C1 segment of cervical spinal cord (tissue), 14 donors: Measurements from ENCODE around the gene OSBPL8.

Source experiments
- DNase-seq, 14 donors: peaks; one replicate each; lab custom pipeline; 2025; lab: John Stamatoyannopoulos, UW

Gene OSBPL8

DNA sequence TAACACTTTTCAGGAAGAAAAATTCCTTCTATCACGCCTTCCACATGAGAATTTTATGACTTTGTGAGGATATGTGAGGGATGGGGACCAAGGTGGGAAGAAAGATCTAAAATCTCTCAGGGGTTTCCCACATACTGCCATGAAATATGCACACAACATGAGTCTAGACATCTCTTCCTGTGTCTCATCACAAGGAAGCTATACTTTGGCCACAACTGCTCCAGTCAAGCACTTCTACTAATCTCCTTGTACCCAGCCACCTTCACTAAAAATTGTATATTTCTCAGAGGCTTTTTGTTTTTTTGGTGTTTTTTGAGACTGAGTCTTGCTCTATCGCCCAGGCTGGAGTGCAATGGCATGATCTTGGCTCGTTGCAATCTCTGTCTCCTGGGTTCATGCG is 3.2 kb downstream of the OSBPL8 start:
- no peak for DNase-seq

DNA sequence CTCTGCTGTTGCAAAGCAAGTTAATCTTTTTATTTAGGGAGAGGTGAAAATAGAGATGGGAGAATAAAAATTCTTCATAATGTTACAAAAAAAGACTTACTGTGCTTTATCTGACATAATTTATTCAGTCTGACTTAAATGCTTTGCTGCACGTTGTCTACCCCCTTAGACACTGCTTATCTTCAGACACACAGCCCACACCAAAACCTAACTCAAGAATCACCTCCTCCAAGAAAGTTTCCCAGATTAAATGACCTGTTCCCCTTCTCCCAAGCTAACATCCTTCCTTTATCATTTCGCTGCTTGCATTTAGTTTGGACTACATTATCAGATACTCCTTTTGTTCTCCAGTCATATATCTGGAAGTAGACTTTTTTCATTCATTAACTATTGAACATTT is 3.8 kb downstream of the OSBPL8 start:
- DNase-seq = no peak

DNA sequence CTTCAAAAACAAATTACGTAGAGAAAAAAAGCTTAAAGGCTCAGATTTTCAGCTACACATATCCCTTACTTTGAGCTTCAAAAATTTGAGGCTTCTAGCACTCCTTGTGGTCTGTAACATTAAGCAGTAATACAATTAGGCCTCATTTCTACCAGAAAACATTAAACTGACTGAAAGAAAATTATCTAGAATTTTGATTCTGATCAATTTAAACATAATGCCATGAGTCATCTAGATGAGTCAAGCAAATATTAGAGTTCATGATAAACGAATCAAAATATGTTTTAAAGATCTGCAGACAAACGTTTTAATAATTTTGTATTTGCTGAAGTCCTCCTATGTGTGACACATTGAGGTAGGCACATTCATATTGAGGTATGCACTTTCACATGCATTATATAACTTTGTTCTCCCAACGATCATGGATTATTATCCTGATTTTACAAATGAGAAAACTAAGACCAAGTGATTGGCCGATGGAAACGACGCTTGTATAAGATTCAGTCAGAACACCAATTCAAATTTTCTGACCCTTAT is 4.3 kb downstream of the OSBPL8 start:
- no peak for DNase-seq

DNA sequence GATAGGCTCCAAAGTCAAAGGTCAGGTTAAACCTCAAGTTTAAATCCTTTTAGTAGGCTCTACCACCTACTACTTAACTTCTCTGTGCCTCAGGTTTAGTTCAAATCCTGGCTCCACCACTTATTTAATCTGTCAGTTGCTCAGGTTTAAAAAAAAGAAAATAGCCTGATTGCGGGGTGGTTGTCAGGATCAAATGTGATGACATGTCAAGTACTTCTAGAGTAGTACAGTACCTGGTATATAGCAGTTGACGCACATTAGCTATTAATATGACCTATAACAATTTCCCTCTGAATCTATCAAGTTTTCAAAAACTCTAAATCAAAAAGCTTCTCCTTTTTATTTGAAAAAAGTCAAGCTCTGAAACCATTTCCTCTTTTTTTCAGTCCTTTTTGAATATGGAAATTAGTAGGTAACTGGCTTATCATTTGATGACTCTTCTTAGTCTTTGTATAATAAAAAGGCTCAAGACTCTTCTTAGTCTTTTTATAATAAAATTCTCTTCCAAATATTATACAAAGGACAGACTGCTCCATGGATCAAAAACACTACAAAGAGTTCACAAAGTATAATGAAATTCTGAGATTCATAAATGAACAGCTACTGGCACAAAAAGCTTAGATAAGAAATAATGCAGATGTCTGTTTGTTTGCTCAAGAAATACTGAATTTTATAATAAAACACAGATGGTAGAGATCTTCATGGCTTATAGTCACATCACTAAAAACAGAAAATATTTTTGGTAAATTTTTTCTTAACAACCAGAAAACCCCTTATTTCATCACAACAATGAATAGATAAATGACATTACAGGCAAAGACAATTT is 5.0 kb downstream of the OSBPL8 start:
- no peak for DNase-seq

DNA sequence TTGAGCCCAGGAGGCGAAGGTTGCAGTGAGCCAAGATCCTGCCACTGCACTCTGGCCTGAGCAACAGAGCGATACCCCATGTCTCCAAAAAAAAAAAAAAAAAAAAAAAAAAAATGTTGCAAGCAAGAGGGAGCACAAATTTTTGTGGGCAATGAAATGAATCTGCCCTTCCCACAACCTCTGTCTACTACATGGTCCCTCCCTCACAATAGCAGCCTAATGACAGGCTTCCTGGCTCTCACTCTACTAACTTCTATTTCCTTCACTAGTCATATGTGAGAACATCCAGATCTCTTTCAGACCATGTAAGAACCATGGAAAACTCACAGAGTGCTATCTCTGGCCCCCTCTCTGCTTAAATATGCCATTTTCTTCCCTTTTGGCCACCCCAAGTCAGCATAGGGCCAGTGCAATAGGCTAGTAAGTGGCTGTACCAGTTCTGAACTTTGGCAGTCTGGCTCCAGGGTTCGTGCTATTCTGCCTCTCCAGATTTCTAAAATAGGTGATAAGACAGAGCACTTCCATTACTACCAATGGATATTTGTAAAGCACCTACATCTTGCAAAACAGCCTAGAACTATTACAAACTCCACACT is 7.1 kb downstream of the OSBPL8 start:
- no peak for DNase-seq

DNA sequence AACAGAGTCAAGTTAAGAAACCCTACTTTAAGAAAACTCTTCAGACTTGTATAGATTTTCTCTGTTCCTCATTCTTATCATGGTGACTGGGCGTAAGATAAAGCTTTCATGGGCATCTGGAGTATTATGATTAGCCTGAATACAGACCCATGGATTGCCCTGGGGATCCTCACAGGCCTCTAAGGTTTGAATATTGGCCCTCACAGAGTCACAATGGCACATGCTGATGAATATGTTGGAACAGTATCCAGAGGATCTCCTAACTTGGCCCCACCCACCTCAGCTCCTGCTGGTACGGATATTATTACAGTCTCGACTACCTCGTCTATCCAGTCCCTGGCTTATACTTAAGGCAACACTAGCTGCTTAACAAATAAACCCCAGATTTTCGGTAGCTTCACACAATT is 8.1 kb downstream of the OSBPL8 start:
- DNase-seq = no peak

DNA sequence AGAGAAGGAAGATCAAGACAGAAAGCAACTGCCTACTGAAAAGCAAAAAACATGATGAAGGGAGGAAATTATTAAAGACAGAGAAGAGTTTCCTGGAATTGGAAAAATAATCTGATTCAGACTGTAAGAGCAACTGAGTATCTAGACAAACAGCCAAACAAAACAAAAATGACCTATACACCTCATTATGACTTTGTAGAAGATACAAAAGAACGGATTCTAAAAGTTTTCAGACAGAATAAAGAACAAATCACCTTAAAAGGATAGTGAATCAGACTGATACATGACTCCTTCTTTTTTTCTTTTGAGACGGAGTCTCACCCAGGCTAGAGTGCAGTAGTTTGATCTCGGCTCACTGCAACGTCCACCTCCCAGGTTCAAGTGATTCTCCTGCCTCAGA is 10.4 kb downstream of the OSBPL8 start:
- no peak for DNase-seq

DNA sequence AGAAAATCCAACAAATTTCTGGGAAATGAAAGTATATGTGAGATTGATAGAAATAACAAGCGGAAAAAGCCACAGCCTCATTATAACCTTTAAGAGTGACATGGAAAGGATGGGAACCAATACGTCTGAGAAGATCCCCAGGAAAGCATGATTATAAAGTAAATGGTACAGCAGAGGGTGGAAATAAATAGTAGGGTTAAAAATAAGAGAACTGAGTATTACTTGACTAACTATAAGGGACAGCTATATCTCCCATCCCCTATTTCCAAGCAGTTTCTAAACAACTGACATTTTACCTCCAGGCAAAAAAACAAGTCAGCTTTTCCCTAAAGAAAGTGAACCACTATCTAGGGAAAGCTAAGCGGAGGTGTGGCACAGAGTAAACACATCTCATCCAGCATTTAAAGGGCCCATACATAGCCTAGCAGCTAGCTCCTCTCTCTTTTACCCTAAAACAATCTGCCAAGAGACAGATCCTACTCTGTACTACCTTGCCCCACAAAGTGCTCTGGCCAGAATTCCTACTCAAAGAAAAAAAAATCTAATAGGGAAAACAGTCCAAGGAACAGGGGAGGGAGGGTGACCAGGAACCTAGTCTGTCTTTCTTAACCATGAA is 11.2 kb downstream of the OSBPL8 start:
- DNase-seq = no peak

DNA sequence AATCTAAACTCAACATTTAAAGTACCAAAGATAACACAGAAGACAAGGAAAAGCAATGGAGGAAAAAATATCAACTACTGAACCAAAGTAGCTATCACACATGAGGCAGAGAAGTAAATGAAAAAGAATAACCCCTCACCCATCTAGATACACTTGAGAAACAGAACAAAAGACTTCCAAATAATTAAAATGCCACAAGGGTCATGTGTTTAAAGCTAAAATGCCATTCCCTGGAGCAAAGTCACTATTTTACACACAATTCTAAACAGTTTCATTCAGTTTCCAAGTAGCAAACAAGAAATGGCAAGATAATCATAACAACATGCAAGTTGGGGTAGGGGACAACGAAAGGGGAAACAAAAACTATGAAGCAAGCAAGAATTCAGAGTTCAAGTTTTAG is 12.0 kb downstream of the OSBPL8 start:
- no peak for DNase-seq

DNA sequence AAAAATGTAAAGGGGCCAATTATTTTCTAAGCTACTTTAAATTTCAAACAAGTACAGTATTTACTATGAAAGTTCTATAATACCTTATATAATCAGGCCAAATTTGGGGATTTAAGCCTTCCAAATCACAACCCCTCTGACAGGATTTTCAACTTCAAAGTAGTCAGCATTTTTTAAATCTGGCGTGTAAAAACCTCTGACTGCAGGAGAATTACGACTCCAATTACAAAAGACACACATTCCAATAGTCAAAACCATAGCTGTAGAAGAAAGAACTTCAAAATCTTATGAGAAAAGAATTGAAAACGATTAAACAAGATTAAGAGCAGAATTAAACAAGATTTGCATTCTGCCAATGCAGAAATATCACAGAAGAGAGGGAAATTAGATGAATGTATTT is 12.7 kb downstream of the OSBPL8 start:
- no peak for DNase-seq

DNA sequence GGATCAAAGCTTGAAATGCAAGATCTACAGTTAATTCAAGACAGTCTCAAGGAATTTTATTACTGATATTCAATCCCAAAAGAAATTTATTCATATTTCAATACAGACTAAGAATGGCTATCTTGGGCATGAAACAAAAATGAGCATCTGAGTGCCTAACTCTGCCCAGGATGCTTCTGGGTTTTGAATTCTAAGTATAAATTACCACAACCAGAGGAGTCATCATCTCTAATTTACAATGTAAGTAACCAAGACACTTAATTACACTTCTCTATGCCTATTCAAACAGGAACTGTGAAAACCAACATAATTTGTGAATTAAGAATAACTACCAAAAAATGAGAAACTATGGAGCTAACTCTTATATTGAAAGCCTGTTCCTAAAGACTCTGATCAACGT is 14.1 kb downstream of the OSBPL8 start:
- DNase-seq = no peak

DNA sequence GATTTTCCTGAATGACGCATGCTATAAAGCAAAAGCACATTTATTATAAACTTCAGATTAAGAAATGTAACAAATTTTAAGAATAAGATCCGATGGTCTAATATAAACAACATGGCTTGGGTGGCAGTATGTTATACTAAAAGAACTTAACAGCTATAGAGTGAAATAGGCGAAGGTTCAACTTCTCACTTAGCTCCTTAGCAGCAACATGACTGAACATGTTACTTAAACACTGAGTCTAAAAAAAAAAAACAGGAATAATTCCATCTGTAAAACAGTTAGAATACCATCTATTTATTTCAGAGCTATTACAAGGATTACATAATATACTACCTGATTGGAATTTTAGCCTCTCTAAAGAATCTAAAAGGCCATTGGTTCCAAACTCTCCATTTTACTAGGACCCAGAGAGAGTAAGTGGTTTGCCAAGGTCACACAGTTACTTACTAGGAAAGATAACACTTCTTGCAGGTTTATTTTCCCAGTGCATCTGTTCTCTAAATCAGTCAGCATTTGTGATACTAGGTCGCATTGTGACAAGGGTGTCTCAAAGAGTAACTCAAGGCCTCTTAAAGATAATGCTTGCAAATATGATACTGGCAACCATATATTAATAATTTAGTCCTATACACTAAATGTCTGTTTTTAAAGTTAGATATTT is 14.8 kb downstream of the OSBPL8 start:
- DNase-seq = no peak

DNA sequence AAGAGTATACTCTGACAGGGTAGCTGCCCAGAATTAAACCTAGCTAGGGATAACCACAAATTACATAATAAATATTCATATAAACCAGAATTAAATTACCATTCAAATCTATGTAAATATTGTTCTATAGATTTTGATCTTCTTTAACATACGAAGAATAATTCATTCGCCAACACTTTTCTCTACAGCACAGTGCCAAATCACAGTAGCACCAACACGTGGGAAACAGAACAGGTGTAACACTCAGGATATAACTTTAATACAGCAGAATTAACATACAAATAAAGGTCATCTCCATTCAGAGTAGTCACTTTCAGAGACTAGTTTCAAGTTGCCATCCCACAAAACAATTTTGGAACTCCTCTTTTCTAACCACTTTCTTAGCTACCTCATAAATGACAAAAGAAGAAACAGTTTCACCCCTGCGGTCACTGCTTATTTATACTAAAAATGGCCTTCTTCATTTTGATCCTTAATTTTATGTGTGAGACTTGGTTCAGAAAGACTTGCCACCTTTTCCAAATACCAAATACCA is 15.7 kb downstream of the OSBPL8 start:
- DNase-seq = no peak

DNA sequence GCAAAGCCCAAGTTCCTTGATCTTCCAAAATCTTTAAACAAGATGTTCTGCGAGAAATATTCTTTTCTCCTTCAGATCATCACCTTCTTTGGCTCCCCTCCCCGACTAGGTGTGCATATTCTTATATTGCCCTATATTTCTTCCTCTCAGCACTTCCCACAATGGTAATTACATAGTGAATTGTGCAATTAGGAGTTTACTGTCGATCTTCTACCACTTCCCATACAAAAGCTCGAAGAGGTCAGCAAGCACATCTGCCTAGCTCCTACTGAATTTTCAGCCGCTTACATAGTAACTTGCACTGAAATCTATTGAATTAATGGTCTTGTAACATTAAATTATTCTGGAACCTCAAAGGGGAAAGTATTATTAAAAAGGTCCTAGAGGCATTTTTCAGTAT is 16.7 kb downstream of the OSBPL8 start:
- no peak for DNase-seq

DNA sequence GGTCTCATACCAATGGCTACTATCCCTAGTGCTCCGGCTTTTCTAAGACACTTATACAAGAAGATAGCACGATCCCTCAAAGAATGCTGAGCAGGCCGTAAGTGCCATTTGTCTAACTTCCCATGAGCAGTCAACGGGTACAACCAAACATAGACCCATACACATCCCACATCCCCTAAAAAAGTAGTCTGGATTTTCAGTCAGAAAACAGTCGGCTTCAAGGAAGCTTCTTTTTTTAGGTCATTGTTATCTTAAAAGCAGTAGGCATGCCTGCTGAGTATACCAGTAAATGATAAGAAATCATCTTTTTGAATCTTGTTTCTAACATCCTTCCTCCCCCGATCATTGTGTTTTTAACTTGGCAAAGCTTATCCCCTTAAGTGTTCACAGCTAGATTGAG is 19.8 kb downstream of the OSBPL8 start:
- DNase-seq = no peak

DNA sequence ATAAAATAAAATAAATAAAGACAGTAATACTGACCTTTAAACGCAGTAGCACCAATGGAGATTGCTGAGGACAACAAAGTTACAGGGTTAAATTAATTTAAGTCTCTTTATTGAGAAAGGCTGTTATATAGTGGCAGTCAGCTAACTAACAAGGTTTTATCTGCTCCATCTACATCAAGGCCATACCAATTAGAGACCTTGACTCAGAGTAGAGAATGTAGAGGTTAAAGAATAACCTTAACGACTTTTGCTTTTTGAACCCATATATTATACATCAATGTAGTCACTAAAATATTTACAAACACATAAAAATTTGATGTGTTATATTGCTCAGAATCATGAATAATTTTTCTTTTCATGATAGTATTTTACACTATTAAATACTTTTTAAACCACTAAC is 21.6 kb downstream of the OSBPL8 start:
- DNase-seq = no peak

DNA sequence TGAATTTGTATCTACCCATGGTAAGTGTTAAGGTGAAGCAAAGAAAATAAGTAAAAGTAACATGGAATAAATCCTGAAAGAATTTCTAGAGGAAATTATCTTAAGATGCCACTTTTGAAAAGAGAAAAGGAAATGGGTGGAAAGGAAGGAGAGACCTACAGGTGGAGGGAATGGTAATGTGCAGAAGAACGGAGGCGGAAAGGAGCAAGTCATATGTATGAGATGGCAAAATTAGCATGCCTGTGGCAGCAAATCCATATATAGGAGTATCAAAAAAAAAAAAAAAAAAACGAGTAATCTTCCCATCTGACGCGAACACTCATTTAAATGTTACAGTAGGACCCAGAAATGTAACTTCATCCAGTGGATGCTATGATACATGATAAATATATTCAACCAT is 23.0 kb downstream of the OSBPL8 start:
- no peak for DNase-seq

DNA sequence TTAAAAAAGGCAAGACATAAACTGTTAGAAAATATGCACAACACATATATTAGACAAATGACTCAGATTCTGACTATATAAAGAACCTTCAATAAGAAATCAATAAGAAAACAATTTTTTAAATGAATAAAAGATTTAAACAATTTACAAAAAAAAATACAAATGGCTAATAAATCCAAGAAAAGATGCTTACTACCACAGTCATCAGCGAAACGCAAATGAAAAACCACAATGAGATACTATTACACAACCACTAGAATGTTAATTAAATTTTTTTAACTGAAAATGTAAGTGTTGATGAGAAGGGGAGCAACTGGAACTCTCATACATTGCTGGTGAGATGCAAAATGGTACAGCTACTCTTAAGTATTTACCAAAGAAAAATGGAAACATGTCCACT is 24.4 kb downstream of the OSBPL8 start:
- DNase-seq = no peak

DNA sequence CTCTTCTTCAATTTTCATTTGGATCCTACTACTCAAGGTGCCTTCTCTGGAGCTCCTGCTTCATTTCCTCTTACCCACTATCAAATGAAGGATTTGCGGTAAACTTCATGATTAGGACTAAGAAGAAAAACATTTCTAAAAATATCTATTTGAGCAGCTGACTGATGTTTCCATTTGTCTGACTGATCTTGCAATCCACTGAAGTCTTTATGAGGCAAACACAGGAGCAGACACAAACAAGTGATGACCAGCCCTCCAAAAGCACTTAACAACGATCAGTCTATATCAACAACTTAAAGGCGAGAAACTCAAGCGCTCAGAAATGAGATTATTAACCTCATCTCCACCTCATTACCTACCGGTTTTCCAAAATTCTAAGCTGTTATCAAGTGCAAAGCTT is 26.2 kb downstream of the OSBPL8 start:
- DNase-seq = no peak

DNA sequence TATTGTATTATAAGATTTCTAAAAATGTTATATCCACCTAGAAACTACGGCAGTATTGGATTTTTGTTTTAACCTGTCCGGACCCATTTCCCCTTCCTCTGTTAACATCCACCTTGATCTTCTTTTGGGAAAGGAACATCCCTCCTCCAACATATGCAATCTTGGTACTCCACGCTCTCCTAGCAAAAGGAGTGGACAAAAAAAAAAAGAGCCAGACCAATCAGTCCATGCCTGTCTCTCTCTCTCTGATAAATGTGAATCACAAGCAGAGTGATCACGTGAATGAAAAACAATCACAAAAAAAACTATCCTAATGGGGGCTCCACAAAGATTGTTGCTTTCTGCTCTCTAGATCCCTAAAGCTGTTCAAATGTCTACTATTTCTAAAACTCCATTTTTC is 27.1 kb downstream of the OSBPL8 start:
- DNase-seq = no peak

DNA sequence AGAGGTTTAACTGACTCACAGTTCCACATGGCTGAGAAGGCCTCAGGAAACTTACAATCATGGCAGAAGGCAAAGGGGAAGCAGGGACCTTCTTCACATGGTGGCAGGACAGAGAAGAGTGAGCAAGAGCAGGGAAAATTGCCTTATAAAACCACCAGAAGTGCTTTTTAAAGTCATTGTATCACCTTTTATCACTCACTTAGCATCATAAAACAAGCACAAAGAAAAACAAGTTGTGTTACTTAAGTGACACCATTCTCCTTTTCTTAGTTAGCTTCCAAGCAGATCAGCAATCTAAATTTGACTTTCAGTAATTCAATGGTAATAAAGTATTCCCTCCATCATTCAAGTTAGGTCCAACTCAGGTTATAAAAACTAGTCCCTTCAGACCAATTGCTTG is 28.5 kb downstream of the OSBPL8 start:
- no peak for DNase-seq

DNA sequence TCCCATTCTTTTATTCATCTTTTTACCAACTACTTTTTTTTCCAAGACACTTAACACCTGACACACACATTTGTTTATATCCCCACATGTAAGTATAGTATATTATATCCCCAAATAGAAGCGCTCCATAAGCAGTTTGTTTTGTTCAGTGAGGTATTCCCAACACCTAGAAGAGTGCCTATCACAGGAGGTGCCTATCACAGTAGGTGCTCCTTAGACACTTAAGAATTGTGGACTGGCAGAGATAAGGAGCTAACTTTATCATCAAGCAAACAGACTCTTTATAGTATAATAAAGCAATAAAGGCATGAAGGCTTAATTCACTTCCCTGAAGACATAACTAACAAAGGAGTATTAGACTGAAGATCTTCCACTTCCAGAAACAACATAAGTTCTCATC is 29.1 kb downstream of the OSBPL8 start:
- no peak for DNase-seq
